HepG2 (cell line): Measurements from ENCODE around the gene BICRAL. TPM values are rescaled to one million over a fixed set of nuclear protein-coding genes. Genes with fewer than 3 reads are reported as not detected.

ENCODE experiments used
- BORCS8-MEF2B ChIP-seq: sonication (generic); formaldehyde crosslinking; IDR thresholded peaks from 2 replicates; pipeline ENCODE4 v1.8.0; 2022; ENCODE audit warnings: mild to moderate bottlenecking, missing genetic modification reagents
- BRF2 ChIP-seq: sonication (generic); formaldehyde crosslinking; IDR thresholded peaks from 2 replicates; pipeline ENCODE4 v1.8.1; 2022; ENCODE audit warnings: mild to moderate bottlenecking, missing genetic modification reagents
- CBX1 ChIP-seq: IDR thresholded peaks from one replicate; pipeline ENCODE4 v1.6.1; 2016; ENCODE audit warnings: antibody characterized with exemption, low read depth
- CBX5 ChIP-seq: sonication (generic); formaldehyde crosslinking; IDR thresholded peaks from 2 replicates; pipeline ENCODE4 v1.4.0; 2020; ENCODE audit warnings: missing genetic modification reagents, borderline replicate concordance
- DRAP1 ChIP-seq: IDR thresholded peaks from 2 replicates; pipeline ENCODE4 v1.6.1; 2016; ENCODE audit warnings: missing genetic modification reagents, missing compliant biosample characterization
- FOXP1 ChIP-seq, 2 experiments: fragments of 450-650 bp in 1 of 2; IDR thresholded peaks; 2 replicates each; pipeline ENCODE4 v1.6.1; 2017 to 2018; ENCODE audit warnings: antibody characterized with exemption in 1 of 2
- GABPA ChIP-seq, 2 experiments: IDR thresholded peaks; 2 replicates each; pipeline ENCODE4 v1.6.1; 2011 to 2016; ENCODE audit warnings: low read depth in 2 of 2, low read length in 1 of 2, missing biosample characterization in 1 of 2, missing genetic modification characterization in 1 of 2
- GMEB1 ChIP-seq: sonication (generic); formaldehyde crosslinking; IDR thresholded peaks from 2 replicates; pipeline ENCODE4 v1.5.1; 2020; ENCODE audit warnings: missing genetic modification reagents, mild to moderate bottlenecking, borderline replicate concordance
- HNRNPK ChIP-seq: fragments of 200-400 bp; formaldehyde crosslinking; IDR thresholded peaks from 2 replicates; pipeline ENCODE4 v1.6.1; 2018; ENCODE audit warnings: low read length, low read depth, moderate library complexity, mild to moderate bottlenecking; ENCODE audit not compliant: poor library complexity, severe bottlenecking
- KDM6A ChIP-seq: IDR thresholded peaks from 2 replicates; pipeline ENCODE4 v1.6.1; 2016; ENCODE audit warnings: low read depth
- KLF12 ChIP-seq: sonication (generic); formaldehyde crosslinking; IDR thresholded peaks from 2 replicates; pipeline ENCODE4 v1.4.0; 2020; ENCODE audit warnings: missing genetic modification reagents, borderline replicate concordance
- KLF9 ChIP-seq: IDR thresholded peaks from 2 replicates; pipeline ENCODE4 v1.6.1; 2016; ENCODE audit warnings: low read depth
- NR0B2 ChIP-seq: sonication (generic); formaldehyde crosslinking; IDR thresholded peaks from 2 replicates; pipeline ENCODE4 v1.4.0; 2020; ENCODE audit warnings: mild to moderate bottlenecking, missing genetic modification reagents
- PBX3 ChIP-seq: sonication (generic); formaldehyde crosslinking; IDR thresholded peaks from 2 replicates; pipeline ENCODE4 v1.8.1; 2023; ENCODE audit warnings: missing genetic modification reagents, inconsistent platforms, borderline replicate concordance
- PCBP2 ChIP-seq: fragments of 200-400 bp; formaldehyde crosslinking; optimal IDR thresholded peaks from 2 replicates; pipeline ENCODE3; 2018; ENCODE audit warnings: low read length, low read depth; ENCODE audit not compliant: poor library complexity, severe bottlenecking
- POLR2G ChIP-seq: fragments of 200-400 bp; formaldehyde crosslinking; IDR thresholded peaks from 2 replicates; pipeline ENCODE4 v1.6.1; 2018; ENCODE audit warnings: mild to moderate bottlenecking, low read depth, low read length, moderate library complexity
- RBAK ChIP-seq: sonication (generic); formaldehyde crosslinking; IDR thresholded peaks from 2 replicates; pipeline ENCODE4 v1.5.1; 2020; ENCODE audit warnings: mild to moderate bottlenecking, missing genetic modification reagents
- RFXANK ChIP-seq: IDR thresholded peaks from 2 replicates; pipeline ENCODE4 v1.6.1; 2016
- SIX1 ChIP-seq: sonication (generic); formaldehyde crosslinking; IDR thresholded peaks from 2 replicates; pipeline ENCODE4 v1.4.0; 2020; ENCODE audit warnings: missing genetic modification reagents, borderline replicate concordance
- SYNCRIP ChIP-seq: fragments of 200-400 bp; formaldehyde crosslinking; IDR thresholded peaks from 2 replicates; pipeline ENCODE4 v1.6.1; 2018; ENCODE audit warnings: mild to moderate bottlenecking, low read depth, low read length; ENCODE audit not compliant: insufficient read depth
- TEAD2 ChIP-seq: sonication (generic); formaldehyde crosslinking; IDR thresholded peaks from 2 replicates; pipeline ENCODE4 v1.9.0; 2021; ENCODE audit warnings: missing genetic modification reagents
- TMF1 ChIP-seq: sonication (generic); formaldehyde crosslinking; IDR thresholded peaks from 2 replicates; pipeline ENCODE4 v1.8.1; 2022; ENCODE audit warnings: low read depth, missing genetic modification reagents
- ZNF17 ChIP-seq: sonication (generic); formaldehyde crosslinking; IDR thresholded peaks from 2 replicates; pipeline ENCODE4 v1.5.0; 2020; ENCODE audit warnings: mild to moderate bottlenecking, missing genetic modification reagents
- ZNF543 ChIP-seq: sonication (generic); formaldehyde crosslinking; IDR thresholded peaks from 2 replicates; pipeline ENCODE4 v1.4.0; 2020; ENCODE audit warnings: mild to moderate bottlenecking, missing genetic modification reagents
- ZNF879 ChIP-seq: sonication (generic); formaldehyde crosslinking; IDR thresholded peaks from 2 replicates; pipeline ENCODE4 v1.8.1; 2023; ENCODE audit warnings: missing genetic modification reagents
- polyA plus RNA-seq, 8 experiments: library from polyadenylated mRNA; depleted of rRNA in 3 of 8; stranded (reverse) in 7 of 8; unstranded in 1 of 8; fragments of >200 nt; fragmentation: Illumina TruSeq in 4 of 8; extraction: Trizol in 4 of 8; gene quantifications; 2 replicates each; pipeline versions ENCODE4 v1.2.1 to v1.2.3, GENCODE V29; 2011 to 2016; ENCODE audit warnings: low read depth in 4 of 8, missing spikeins in 1 of 8, mixed read lengths in 1 of 8; ENCODE audit not compliant: insufficient read depth in 1 of 8
- total RNA-seq, 5 experiments: library from RNA; depleted of rRNA; stranded (reverse); fragments of >200 nt; fragmentation: Illumina TruSeq; extraction: Trizol; gene quantifications; 2 replicates each; pipeline ENCODE4 v1.2.3, GENCODE V29; 2016; ENCODE audit warnings: low read depth in 1 of 5

Gene BICRAL
- total and polyA plus RNA-seq, 2 of the 13 experiments (the other 11 are each of a cell fraction or from before 2014, with no cell fraction given): 5.0 to 13.5 TPM

GRCh38 chr6:42890311-42891198 is 108.7 kb downstream of the BICRAL start (continued):
- TF ChIP-seq ZNF879 (CRISPR knock-in tag) (no peak; the same call in 1 of the 2 replicates), KLF9 (CRISPR knock-in tag) (peak; percentile 65; the same call in 1 of the 2 replicates), KLF12 (peak; percentile 85; the same call in 1 of the 2 replicates), ZNF543 (peak; percentile 96), DRAP1 (CRISPR knock-in tag) (peak; percentile 78), RFXANK (CRISPR knock-in tag) (no peak), RBAK (CRISPR knock-in tag) (peak; percentile 43; the same call in 1 of the 2 replicates), TEAD2 (CRISPR knock-in tag) (peak; percentile 62; the same call in 1 of the 2 replicates), SYNCRIP (no peak), KDM6A (peak; percentile 6; the same call in 1 of the 2 replicates), GMEB1 (CRISPR knock-in tag) (peak; percentile 79), CBX1 (peak; percentile 96), SIX1 (CRISPR knock-in tag) (no peak), HNRNPK (peak; percentile 73), PBX3 (no peak), NR0B2 (CRISPR knock-in tag) (peak; percentile 76), BORCS8-MEF2B (peak; percentile 98), ZNF17 (CRISPR knock-in tag) (peak; percentile 42; the same call in 1 of the 2 replicates), TMF1 (CRISPR knock-in tag) (peak; percentile 90; the same call in 1 of the 2 replicates), CBX5 (CRISPR knock-in tag) (peak; percentile 89; the same call in 1 of the 2 replicates), POLR2G (peak; percentile 98), PCBP2 (no peak), FOXP1 (IDR thresholded peaks at IDR 0.05) (no peak), FOXP1 (CRISPR knock-in tag; IDR thresholded peaks at IDR 0.05) (no peak; the same call in 1 of the 2 replicates), BRF2 (CRISPR knock-in tag) (peak; percentile 96), GABPA (IDR thresholded peaks at IDR 0.05; ENCODE audit: low read depth, low read length) (peak; percentile 71), GABPA (CRISPR knock-in tag; IDR thresholded peaks at IDR 0.05; ENCODE audit: low read depth) (peak; percentile 93)
